ENCODE results near the gene MTLN.

The MTLN gene

GRCh38 chr2:110166266-110166665, 46.1 kb downstream of the MTLN start:
- TF ChIP-seq ZBTB7A (IDR thresholded peaks at IDR 0.05; ENCODE audit: low read depth) (no peak), NFIC (IDR thresholded peaks at IDR 0.05) (no peak), USF1 (IDR thresholded peaks at IDR 0.05) (no peak), RAD21 (IDR thresholded peaks at IDR 0.05; ENCODE audit: low read depth) (no peak), MAX (IDR thresholded peaks at IDR 0.05) (no peak)

Measured in Ishikawa (cell line).